Measurements from ENCODE around the gene SPTBN4. TPM values are rescaled to one million over a fixed set of nuclear protein-coding genes. Genes with fewer than 3 reads are reported as not detected.

The SPTBN4 gene
- total and polyA plus RNA-seq, 2 donors (not counting 1 experiment from before 2014, with no cell fraction given): 0.03 to 0.67 TPM

GRCh38 chr19:40559394-40559793, 92.6 kb downstream of the SPTBN4 start:
- POLR2A ChIA-PET: no interaction called here
- Histone ChIP-seq H3K9ac (ENCODE audit: low read length) (no peak overlapping the region), H3K4me2 (replicated peaks; ENCODE audit: low read depth, low read length, poor library complexity, severe bottlenecking) (no peak overlapping the region), H3K36me3 (replicated peaks in 1 of 2; ENCODE audit: control extremely low read depth in 1 of 2, control insufficient read depth in 1 of 2, extremely low read depth in 1 of 2, insufficient read depth in 2 of 2, low read length in 1 of 2) (no peaks in the 10 kb centered on the region), H3K9me3 (ENCODE audit: control extremely low read depth in 1 of 3, control insufficient read depth in 2 of 3, insufficient read depth in 1 of 3, low read length in 2 of 3) (peaks cover 0 to 2% (median 0%) of the 10 kb centered on the region in 3 donors), H3K27me3 (replicated peaks in 1 of 4; ENCODE audit: control extremely low read depth in 1 of 4, control insufficient read depth in 3 of 4, insufficient read depth in 4 of 4, low read length in 3 of 4) (peaks cover 0 to 28% (median 4%) of the 10 kb centered on the region in 4 experiments), H3K4me3 (ENCODE audit: control extremely low read depth in 1 of 5, extremely low read depth in 1 of 5, insufficient read depth in 1 of 5, low read depth in 2 of 5, low read length in 4 of 5) (no peak overlapping the region), H3K79me2 (ENCODE audit: control insufficient read depth, insufficient read depth, low read length) (no peaks in the 10 kb centered on the region), H4K20me1 (ENCODE audit: control insufficient read depth, insufficient read depth, low read length, poor library complexity, severe bottlenecking) (no peaks in the 10 kb centered on the region), H3K27ac (ENCODE audit: low read length in 2 of 2) (no peak overlapping the region), H2AFZ (ENCODE audit: insufficient read depth, low read depth, low read length, poor library complexity, severe bottlenecking) (no peak overlapping the region), H3K4me1 (ENCODE audit: control insufficient read depth in 2 of 2, insufficient read depth in 2 of 2, low read length in 2 of 2) (no peaks in the 10 kb centered on the region)
- Mint-ChIP-seq H3K4me1 (no peaks in the 10 kb centered on the region), H3K27me3 (peaks cover 38% of the 10 kb centered on the region), H3K4me3 (no peak overlapping the region), H3K27ac (no peak overlapping the region), H3K9me3 (ENCODE audit: insufficient read depth) (no peaks in the 10 kb centered on the region)
- no peak for ATAC-seq (ENCODE audit: low read depth)
- TF ChIP-seq CTCF (IDR thresholded peaks at IDR 0.05) (no peak), EZH2 (IDR thresholded peaks at IDR 0.05; ENCODE audit: borderline replicate concordance, insufficient read depth, low read depth, low read length, poor library complexity, severe bottlenecking) (no peak)
- CTCF ChIA-PET: interaction anchor here (1.4 to 2.4 kb wide), 2 partner anchors 11 to 18 kb away, joined by 3 to 7 read pairs; no protein-coding TSS in a partner anchor
- intact Hi-C loops (cut with micrococcal nuclease): no loop called here
- DNase-seq: no peak
- no CpG with 5 or more reads among the region's 3 CpGs for WGBS (ENCODE audit: insufficient coverage)

DNA sequence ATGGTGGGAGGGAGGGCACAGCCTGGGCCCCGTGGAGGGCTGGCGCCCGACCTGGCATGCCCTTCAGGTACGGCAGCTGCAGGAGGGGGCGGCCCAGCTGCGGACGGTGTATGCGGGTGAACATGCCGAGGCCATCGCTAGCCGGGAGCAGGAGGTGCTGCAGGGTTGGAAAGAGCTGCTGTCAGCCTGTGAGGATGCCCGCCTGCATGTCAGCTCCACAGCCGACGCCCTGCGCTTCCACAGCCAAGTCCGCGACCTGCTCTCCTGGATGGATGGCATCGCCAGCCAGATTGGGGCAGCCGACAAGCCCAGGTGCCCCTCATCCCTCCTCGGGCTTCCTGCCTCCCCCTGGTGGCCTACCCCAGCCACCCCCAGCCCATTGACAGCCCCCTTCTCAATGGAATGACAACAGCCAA, 93.3 kb downstream of the SPTBN4 start:
- H3K4me3 ChIP-seq (ENCODE audit: control extremely low read depth in 1 of 5, extremely low read depth in 1 of 5, insufficient read depth in 1 of 5, low read depth in 2 of 5, low read length in 4 of 5): no peak overlapping the region
- no peaks in the 10 kb centered on the region for H3K36me3 ChIP-seq (replicated peaks in 1 of 2; ENCODE audit: control extremely low read depth in 1 of 2, control insufficient read depth in 1 of 2, extremely low read depth in 1 of 2, insufficient read depth in 2 of 2, low read length in 1 of 2)
- no peaks in the 10 kb centered on the region for H3K4me1 Mint-ChIP-seq
- intact Hi-C loops (cut with micrococcal nuclease): no loop called here
- peaks cover 0 to 2% (median 0%) of the 10 kb centered on the region in 3 donors for H3K9me3 ChIP-seq (ENCODE audit: control extremely low read depth in 1 of 3, control insufficient read depth in 2 of 3, insufficient read depth in 1 of 3, low read length in 2 of 3)
- no peak overlapping the region for H3K4me3 Mint-ChIP-seq
- no peak overlapping the region for H3K27ac ChIP-seq (ENCODE audit: low read length in 2 of 2)
- ATAC-seq (ENCODE audit: low read depth) (no peak), DNase-seq (no peak)
- H3K79me2 ChIP-seq (ENCODE audit: control insufficient read depth, insufficient read depth, low read length): no peaks in the 10 kb centered on the region
- no peak overlapping the region for H2AFZ ChIP-seq (ENCODE audit: insufficient read depth, low read depth, low read length, poor library complexity, severe bottlenecking)
- H3K4me2 ChIP-seq (replicated peaks; ENCODE audit: low read depth, low read length, poor library complexity, severe bottlenecking): no peak overlapping the region
- ChIA-PET CTCF (interaction anchor here (1.4 kb wide), 1 partner anchor 19 kb away, joined by 3 read pairs; no protein-coding TSS in a partner anchor), POLR2A (no interaction called here)
- peaks cover 0 to 26% (median 2%) of the 10 kb centered on the region in 4 experiments for H3K27me3 ChIP-seq (replicated peaks in 1 of 4; ENCODE audit: control extremely low read depth in 1 of 4, control insufficient read depth in 3 of 4, insufficient read depth in 4 of 4, low read length in 3 of 4)
- no peak overlapping the region for H3K27ac Mint-ChIP-seq
- no peaks in the 10 kb centered on the region for H3K9me3 Mint-ChIP-seq (ENCODE audit: insufficient read depth)
- H3K9ac ChIP-seq (ENCODE audit: low read length): no peak overlapping the region
- no peak for TF ChIP-seq EZH2 (IDR thresholded peaks at IDR 0.05; ENCODE audit: borderline replicate concordance, insufficient read depth, low read depth, low read length, poor library complexity, severe bottlenecking)
- no peak for TF ChIP-seq CTCF (IDR thresholded peaks at IDR 0.05)
- H3K4me1 ChIP-seq (ENCODE audit: control insufficient read depth in 2 of 2, insufficient read depth in 2 of 2, low read length in 2 of 2): no peaks in the 10 kb centered on the region
- WGBS (ENCODE audit: insufficient coverage): 89% methylated on average over 20 of the region's 20 CpGs
- H4K20me1 ChIP-seq (ENCODE audit: control insufficient read depth, insufficient read depth, low read length, poor library complexity, severe bottlenecking): no peaks in the 10 kb centered on the region
- H3K27me3 Mint-ChIP-seq: peaks cover 36% of the 10 kb centered on the region

Data from B cell (primary cell).